CD4-positive, alpha-beta T cell treated with Interleukin-17A for 4 hours (primary cell): ENCODE data around the gene IL17RC.
A peak's percentile ranks its signal among the peaks of the same experiment; 100 is the strongest.
"Not testable (repeated sequence)": the region's sequence is repeated elsewhere in the genome, so short reads cannot be mapped to it uniquely, and the experiment has no call there.

ENCODE experiments used
- DNase-seq: peaks from one replicate; pipeline ENCODE4 v3.0.0-alpha.2; 2020; ENCODE audit warnings: mixed read lengths

Gene IL17RC

DNA sequence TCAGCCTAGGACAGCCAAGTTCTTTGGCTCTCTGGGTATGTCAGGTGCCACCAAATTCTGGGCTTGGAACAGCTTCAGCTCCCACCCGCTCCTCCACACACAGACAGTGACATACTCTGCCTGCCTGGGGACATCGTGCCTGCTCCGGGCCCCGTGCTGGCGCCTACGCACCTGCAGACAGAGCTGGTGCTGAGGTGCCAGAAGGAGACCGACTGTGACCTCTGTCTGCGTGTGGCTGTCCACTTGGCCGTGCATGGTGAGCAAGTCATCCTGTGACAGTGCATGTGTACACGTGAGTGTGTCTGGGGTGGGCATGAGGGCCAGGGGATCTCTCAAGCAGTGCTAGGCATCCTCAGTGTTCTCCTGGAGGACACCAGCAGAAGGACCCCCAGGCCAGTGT is 922 bp downstream of the IL17RC start:
- DNase-seq, result no peak

DNA sequence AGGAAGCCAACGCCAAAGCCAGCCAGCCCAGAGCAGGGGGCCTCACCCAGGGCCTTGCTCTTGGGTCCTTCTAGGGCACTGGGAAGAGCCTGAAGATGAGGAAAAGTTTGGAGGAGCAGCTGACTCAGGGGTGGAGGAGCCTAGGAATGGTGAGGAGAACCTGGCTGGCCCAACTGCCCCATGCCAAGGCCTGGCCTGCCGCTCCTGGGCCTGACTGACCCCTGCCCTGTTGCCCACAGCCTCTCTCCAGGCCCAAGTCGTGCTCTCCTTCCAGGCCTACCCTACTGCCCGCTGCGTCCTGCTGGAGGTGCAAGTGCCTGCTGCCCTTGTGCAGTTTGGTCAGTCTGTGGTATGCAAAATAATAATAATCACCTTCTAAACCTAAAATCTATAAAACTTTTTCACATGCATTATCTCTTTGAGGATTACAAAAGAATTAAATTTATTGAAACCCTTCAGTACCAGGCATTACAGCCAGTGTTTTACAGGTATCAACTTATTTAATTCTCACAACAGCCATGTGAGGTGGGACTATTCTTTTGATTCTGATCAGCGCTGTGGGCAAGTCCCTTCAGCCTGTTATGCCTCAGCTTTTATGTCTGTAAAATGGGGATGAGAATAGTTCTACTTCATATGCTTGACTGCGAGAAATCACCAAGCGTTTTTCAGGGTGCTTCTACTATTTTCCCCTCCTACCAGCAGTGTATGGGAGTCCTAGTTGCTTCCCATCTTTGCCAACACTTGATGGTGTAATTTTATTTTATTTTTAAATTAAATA is 1.6 kb downstream of the IL17RC start:
- DNase-seq, result no peak

DNA sequence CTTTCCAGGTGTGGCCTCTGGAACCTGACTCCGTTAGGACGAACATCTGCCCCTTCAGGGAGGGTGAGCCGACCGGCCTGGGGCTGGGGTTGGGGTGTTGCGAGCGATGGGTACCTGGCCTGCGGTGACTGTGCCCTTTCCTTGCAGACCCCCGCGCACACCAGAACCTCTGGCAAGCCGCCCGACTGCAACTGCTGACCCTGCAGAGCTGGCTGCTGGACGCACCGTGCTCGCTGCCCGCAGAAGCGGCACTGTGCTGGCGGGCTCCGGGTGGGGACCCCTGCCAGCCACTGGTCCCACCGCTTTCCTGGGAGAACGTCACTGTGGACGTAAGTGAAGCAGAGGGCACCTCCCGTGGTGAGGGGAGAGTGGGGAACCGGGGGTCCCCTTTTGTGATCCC is 11.3 kb downstream of the IL17RC start:
- no peak for DNase-seq

DNA sequence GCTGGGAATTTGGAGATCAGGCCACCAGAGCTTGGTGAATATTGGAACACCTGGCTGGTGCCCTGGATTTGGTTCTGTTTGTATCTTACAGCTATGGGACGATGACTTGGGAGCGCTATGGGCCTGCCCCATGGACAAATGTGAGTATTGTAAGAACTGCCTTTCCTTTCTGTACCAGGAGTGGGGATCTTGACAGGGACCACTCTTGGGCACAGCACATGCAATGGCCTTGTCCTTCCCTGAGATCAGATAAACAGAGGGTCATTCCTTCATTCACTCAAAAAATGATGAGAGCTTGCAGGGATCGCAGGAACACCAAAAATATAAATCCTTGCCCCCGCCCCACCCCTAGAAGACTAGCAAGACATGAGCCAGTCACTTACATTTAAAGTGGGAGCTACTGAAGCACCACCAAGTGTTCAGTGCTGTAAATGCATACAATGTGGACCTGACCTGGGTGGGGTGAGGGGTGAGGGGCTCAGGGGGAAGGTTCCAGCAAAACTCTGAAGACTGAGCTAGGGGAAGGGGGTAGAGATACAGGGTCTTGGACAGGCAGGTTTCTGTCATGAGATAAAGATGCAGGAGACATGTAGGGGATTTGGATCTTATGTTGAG is 14.0 kb downstream of the IL17RC start:
- DNase-seq, result no peak

DNA sequence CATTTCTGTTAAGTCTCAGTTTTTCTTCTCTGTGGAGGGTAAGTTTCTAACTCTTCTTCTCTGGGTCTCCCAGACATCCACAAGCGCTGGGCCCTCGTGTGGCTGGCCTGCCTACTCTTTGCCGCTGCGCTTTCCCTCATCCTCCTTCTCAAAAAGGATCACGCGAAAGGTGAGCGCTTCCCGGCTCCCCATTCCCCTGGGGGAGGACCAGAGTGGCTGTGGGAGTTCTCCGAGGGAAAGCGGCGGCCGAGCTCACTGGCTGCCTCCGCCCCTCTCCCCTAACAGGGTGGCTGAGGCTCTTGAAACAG is 15.6 kb downstream of the IL17RC start:
- no peak for DNase-seq

DNA sequence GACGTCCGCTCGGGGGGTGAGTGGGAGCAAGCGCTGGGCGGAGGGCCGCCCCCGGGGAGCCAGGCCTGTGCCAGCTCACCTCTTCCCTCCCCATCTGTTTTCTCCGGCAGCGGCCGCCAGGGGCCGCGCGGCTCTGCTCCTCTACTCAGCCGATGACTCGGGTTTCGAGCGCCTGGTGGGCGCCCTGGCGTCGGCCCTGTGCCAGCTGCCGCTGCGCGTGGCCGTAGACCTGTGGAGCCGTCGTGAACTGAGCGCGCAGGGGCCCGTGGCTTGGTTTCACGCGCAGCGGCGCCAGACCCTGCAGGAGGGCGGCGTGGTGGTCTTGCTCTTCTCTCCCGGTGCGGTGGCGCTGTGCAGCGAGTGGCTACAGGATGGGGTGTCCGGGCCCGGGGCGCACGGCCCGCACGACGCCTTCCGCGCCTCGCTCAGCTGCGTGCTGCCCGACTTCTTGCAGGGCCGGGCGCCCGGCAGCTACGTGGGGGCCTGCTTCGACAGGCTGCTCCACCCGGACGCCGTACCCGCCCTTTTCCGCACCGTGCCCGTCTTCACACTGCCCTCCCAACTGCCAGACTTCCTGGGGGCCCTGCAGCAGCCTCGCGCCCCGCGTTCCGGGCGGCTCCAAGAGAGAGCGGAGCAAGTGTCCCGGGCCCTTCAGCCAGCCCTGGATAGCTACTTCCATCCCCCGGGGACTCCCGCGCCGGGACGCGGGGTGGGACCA is 16.1 kb downstream of the IL17RC start:
- DNase-seq, result peak; percentile 88

DNA sequence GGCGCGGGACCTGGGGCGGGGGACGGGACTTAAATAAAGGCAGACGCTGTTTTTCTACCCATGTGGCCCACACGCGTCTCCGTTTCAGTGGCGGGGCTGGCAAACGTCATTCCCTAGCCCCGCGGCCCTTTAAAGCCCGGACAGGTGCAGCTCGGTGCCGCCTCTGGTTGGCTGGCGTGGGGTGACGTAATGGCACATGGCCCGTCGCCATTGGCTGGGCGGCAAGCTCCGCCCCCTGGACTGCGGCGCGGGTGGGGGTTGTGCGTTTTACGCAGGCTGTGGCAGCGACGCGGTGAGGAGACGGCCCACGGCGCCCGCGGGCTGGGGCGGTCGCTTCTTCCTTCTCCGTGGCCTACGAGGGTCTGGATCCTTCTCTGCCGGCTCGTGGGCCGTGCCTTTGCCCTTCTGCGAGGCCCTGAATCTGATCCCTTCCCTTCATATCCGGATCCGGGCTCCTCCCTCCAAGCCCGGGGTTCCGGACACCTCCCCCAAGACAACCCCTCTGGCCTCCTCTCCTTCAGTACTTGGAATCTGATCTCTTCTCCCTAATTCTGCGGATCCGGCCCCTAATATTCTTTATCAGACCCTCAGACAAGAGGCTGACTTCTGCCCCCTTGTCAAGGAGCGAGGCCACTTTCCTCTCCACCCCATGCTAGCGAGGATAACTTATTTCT is 16.8 kb downstream of the IL17RC start, which contains the start of gene CRELD1:
TSS of gene CRELD1 (plus strand) at position 274 of the 674 bp plus-strand sequence. CDS start 605 bp downstream, outside the sequence.
- peak; percentile 98 for DNase-seq

DNA sequence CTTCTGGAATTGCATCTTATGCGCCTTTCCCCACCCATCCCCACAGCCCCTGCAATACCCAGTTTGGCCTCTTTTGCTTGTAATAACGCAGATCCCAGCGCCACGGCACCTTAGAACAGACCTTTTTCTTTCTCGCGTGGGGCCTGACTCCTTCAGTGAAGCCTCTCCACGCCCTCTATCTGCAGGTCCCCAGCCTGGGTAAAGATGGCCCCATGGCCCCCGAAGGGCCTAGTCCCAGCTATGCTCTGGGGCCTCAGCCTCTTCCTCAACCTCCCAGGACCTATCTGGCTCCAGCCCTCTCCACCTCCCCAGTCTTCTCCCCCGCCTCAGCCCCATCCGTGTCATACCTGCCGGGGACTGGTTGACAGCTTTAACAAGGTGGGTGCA is 17.3 kb downstream of the IL17RC start:
- DNase-seq, result peak; percentile 35

DNA sequence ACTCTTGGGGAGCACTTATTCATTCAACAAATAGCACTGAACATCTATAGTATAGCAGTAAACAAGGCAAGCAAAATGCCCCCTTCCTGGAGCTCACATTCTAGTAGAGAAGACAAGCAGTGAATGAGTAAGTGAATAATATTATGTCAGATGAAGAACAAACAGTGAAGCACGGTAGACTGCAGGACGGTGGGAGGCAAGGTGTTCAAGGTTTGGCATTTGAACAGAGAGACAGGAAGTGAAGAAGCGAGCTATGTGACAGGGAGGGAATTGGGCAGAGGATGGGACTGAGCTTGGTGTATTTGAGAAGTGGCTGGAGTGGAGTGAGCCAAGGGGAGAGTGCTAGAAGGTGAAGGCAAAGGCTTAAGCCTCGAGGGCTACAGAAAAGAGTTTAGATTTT is 18.1 kb downstream of the IL17RC start:
- no peak for DNase-seq

DNA sequence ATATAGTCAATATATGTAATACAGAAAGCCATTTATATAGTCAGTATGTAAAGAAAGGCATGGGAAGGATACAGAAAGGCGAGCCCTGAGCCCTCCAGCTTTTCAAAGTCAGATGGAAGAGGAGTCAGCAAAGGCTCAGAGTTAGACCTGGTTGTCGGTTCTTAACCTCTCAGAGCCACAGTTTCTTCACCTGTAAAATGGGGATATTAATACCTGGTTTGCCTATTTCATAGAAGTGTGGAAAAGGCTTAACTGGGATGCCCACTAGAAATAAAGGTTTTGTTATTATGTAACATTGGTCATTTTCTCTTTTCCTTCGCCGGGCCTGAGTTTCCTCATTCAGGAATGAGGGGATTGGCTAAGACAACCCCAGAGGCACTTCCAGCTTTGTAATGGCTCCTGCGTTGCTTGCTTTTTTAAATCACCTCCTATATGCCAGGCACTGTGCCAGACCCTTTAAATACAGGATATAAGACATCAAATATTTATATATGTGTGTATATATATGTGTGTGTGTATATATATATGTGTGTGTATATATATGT is 19.1 kb downstream of the IL17RC start:
- DNase-seq, result no peak

DNA sequence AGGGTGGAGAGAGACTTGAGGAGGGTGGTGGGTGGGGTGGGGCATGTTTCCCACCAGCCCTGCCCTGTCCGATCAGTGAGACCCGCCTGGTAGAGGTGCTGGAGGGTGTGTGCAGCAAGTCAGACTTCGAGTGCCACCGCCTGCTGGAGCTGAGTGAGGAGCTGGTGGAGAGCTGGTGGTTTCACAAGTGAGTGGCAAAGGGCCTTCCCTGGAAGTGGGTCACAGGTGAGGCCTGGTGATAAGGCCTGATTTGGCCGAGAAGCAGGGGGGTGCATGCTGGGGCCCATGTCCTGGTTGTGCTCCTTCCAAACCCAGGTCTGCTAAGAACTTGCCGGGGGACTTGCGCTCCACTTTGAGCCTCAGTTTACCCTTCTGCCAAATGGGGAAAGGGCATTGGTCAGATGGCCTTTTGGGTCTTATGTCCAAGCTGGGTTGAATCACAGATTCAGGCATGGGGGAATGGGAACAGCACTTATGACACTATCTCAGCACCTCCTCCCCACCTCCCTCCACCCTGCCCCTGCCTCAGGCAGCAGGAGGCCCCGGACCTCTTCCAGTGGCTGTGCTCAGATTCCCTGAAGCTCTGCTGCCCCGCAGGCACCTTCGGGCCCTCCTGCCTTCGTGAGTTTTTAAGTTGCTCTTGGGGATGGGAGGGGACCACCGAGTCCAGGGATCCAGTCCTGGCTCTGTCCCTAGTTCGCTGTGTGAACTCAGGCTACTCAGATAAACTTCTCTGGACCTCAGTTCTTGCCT is 20.8 kb downstream of the IL17RC start:
- no peak for DNase-seq

DNA sequence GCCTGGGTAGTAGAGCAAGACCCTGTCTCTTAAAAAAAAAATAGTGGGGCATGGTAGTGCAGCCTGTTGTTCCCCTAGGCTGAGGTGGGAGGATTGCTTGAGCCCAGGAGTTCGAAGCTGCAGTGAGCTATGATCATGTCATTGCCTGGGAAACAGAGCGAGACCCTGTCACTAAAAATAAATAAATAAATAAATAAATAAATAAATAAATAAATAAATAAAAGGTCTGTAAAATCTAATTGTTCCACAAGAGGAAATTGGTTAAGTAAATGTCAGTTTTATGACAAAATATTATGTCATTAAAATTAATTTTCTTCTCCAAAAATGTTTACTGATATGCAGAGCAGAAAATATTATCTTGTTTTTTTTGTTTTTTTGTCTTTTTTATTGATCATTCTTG is 22.1 kb downstream of the IL17RC start:
- DNase-seq, result no peak

DNA sequence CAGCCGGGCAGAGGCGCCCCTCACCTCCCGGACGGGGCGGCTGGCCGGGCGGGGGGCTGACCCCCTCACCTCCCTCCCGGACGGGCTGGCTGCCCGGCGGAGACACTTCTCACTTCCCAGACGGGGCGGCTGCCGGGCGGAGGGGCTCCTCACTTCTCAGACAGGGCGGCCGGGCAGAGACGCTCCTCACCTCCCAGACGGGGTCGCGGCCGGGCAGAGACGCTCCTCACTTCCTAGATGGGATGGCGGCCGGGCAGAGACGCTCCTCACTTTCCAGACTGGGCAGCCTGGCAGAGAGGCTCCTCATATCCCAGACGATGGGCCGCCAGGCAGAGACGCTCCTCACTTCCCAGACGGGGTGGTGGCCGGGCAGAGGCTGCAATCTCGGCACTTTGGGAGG is 23.0 kb downstream of the IL17RC start:
- DNase-seq, result not testable (repeated sequence)

DNA sequence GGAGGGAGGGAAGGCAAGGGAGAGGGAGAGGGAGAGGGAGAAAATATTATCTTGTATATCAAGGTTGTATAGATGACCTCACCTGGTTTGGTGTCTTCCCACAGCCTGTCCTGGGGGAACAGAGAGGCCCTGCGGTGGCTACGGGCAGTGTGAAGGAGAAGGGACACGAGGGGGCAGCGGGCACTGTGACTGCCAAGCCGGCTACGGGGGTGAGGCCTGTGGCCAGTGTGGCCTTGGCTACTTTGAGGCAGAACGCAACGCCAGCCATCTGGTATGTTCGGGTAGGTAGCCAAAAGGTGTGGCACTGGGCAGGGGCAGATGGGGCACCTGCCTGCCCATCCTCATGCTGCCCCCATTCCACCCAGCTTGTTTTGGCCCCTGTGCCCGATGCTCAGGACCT is 23.8 kb downstream of the IL17RC start:
- DNase-seq, result no peak

DNA sequence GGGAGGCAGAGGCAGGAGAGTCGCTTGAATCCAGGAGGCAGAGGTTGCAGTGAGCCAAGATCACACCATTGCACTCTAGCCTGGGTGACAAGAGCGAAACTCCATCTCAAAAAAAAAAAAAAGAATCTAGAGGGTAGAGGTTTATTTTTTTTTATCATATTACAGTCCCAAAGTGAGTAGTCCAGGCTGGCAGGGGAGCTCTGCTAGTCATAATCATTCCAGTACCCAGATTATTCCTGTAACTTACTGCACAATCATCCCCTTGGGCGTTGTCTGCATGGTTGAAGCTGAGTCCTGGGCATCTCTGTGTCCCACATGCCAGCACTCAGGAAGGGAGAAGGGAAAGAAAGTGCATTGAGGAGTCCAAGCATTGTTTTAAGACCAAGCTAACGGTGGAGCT is 25.3 kb downstream of the IL17RC start:
- DNase-seq, result no peak

DNA sequence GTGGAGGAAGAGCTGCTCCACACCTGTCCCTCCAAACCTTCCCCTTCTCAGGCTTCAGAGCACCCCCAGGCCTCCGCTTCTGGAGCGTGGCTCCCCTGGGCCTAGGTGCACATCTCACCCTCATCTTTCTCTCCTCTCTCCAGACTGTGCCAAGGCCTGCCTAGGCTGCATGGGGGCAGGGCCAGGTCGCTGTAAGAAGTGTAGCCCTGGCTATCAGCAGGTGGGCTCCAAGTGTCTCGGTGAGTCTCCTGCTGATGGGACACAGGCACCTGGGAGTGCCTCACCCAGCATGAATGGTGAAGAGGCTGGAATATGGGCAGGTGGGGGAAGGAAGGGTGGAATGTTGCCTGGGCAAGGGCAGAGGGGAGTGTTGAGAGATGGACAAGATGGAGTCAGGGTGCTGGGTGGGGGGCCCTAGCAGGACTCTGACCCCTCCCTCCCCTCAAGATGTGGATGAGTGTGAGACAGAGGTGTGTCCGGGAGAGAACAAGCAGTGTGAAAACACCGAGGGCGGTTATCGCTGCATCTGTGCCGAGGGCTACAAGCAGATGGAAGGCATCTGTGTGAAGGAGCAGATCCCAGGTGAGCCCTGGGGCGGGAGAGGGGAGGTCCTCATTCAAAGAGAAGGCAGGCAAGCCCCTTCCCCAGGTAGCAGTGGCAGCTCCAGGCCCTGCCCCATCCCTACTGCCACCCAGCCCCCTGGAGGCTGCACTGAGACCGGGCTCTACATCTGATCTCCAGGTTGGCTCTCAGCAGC is 26.2 kb downstream of the IL17RC start:
- DNase-seq, result no peak

DNA sequence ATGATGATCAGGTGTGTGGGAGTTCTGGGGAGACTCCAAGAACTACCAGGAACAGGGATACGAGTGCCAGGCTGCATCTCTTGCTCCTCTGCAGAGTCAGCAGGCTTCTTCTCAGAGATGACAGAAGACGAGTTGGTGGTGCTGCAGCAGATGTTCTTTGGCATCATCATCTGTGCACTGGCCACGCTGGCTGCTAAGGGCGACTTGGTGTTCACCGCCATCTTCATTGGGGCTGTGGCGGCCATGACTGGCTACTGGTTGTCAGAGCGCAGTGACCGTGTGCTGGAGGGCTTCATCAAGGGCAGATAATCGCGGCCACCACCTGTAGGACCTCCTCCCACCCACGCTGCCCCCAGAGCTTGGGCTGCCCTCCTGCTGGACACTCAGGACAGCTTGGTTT is 27.4 kb downstream of the IL17RC start:
- DNase-seq, result no peak

DNA sequence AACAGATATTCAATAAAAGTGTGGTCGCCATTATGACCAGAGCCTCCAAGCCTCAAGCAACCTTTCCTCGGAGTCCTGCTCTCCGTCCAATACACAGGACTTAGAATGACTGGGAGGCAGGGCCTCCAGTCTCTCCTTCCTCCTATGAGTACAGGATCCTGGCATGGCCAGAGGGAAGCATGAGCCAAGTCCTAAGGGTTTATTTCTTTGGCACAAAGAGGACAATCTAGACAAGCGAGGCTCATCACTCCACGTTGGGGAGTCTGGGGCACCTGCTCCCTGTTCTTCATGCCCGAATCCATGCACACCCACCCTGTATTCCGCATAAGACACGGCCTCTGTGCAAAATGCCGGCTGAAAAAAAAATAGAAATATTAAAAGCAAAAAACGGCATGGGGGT is 28.5 kb downstream of the IL17RC start:
- no peak for DNase-seq

DNA sequence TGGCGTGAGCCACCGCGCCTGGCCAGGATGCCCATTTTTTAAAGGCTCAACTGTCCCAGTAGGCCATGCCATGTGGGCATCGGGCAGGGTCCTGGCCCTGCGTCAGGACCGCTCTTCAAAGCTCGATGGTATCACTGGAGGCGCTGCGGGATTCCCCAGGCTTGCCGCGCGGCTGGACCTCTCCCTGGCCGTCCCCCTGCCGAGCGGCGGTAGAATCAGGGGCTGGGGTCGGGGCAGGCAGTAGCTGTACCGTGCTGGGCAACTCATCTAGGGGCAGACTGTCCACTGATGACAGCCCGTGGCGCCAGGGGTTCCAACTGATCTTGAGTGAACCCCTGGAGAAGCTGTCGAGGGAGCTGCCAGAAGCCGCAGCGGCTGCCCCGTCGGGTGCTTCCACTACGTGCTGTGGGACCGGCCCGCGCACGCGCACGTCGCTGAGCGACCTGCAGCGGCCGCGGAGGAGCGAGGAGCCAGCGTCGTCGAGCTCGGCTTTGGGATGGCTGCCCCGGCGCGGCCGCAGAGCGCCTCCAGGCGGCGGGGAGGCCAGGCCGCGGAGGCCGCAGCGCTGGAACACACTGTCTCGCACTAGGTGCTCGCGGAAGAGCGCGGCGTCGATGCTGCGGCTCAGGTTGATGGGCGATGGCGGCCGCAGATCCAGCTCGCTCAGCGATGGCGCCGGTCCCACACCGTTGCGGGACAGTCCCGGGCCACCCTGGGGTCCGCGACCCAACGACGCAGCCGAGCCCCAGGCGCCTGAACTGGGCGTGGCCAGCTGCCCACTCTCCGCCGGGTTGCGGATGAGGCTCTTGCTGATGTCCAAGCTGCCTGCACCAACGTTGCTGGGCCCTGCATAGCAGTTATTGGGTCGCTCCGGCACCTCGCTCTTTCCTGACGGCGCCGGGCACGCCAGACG is 29.5 kb downstream of the IL17RC start:
- peak; percentile 81 for DNase-seq
